Astrocyte (in vitro differentiated cells and primary cell): Measurements from ENCODE around the gene MS4A4E.

ENCODE experiments used
- CTCF ChIP-seq: IDR thresholded peaks from 2 replicates; pipeline ENCODE4 v1.5.1; 2011; ENCODE audit warnings: low read depth, mild to moderate bottlenecking, inconsistent platforms, low read length, moderate library complexity; ENCODE audit not compliant: insufficient read depth
- EZH2 ChIP-seq: IDR thresholded peaks from 2 replicates; pipeline ENCODE4 v1.6.1; 2012; ENCODE audit warnings: mild to moderate bottlenecking, low read length, inconsistent platforms; ENCODE audit not compliant: insufficient read depth

DNA sequence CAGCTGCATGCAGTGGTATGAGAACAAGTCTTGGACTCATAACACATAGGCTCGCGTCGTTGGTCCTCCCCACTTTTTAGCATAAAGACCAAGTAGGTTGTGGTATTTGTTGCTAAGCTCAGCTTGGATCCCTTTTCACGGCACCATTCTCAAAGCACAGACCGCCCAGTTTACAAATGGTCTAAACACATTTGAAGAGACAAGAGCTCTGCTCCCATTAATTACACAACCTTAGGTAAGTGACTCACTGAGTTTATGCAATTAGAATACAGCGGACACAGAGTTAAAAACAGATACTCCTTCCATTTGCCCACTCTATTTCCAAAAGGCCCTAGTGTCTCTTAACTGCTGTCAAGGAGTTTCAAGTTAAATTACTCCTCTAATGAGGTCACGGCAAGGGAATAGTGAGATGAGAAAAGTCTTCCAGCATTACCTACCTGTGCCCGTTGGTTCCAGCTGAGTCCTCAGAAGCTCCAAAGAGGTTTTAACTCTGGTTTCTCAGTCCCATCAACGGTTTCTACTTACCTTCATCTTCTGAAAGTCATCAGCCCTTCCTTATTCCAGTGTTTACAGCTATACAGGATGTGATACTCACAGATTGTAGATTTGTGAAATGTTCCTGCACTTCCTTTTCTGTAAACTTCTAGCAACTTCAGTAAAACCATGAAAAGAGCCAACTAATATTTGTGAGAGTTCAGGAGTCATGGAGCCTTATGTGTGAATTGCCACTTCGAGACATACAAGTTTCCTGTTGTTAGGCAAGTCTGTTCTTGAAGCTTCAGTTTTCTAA is 60.2 kb downstream of the MS4A4E start, which contains the start of gene MS4A6A:
- TF ChIP-seq CTCF (no peak), EZH2 (no peak)
